Activated CD8-positive, alpha-beta memory T cell treated with anti-CD3 and anti-CD28 coated beads for 36 hours (primary cell): ENCODE data around the gene SLIT3. TPM values are rescaled to one million over a fixed set of nuclear protein-coding genes. Genes with fewer than 3 reads are reported as not detected.

Source experiments
- CTCF ChIA-PET: fragments of 350-600 bp; sonication (Branson Sonifier 250); formaldehyde crosslinking; loops from one replicate; lab custom pipeline; 2021; ENCODE audit warnings: antibody characterized with exemption; lab: Charles Lee
- POLR2A ChIA-PET: fragments of 350-600 bp; sonication (Branson Sonifier 250); formaldehyde crosslinking; loops from one replicate; lab custom pipeline; 2021; ENCODE audit warnings: antibody characterized with exemption; lab: Charles Lee
- total RNA-seq, 2 experiments: library from RNA; stranded (reverse); gene quantifications; one replicate each; pipeline ENCODE4 v1.2.3, GENCODE V29; 2021

Gene SLIT3
- total RNA-seq, 2 experiments from 2014 or later: 0.50 to 0.76 TPM

DNA sequence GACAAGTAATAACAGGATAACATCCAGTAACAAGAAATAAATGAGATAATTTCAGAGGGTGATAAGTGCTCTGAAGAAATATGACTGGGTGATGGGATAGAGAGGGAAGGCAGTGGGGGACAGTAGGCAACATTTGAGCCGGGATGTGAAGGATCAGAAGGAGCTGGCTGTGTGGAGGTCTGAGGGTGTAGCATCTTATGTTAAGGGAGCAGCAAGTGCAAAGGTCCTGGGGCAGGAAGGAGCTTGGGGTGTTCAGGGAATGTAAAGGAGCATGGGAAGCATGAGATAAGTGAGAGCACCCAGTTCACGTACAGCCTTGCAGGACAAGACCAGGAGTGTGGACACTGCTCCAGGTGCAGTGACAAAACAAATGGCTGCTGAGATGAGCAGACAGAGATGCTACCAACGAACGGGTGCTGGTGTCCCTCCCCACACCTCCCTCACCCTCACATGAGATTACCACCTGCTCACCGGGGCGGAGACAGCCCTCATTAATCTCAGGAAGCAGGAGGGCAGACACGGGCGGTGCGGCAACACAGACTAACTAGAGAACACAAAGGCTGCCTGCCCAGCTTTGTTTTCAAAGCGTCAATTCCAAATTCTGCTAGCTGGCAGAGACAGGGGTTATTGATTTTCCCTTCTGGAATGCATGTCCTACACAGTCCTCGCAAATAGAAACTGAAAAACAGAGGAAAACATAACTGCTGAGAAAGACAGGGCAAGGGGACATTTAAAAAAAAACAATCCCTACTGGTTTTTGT, 423.6 kb downstream of the SLIT3 start:
- CTCF ChIA-PET: interaction anchor here (0.7 kb wide), 1 partner anchor 1384 kb away, joined by 3 read pairs; no protein-coding TSS in a partner anchor
- POLR2A ChIA-PET: no interaction called here

DNA sequence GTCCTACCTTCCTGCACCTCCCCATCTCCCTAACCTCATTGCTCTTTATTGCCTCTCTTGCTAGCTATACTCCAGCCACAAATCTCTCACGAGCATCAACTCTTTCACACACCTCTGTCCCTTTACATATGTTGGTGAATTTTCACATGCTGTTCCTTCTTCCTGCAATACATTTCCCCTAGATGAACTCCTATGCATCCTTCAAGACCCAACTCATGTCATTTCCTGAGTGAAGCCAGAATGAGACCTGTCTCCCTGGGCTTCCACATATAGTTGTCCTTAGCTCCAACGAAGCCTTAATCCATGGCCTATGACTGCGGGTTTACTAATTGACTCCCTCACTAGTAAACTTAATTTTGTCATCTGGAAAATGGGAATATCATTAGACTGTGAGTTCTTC, 424.5 kb downstream of the SLIT3 start:
- CTCF ChIA-PET: no interaction called here

DNA sequence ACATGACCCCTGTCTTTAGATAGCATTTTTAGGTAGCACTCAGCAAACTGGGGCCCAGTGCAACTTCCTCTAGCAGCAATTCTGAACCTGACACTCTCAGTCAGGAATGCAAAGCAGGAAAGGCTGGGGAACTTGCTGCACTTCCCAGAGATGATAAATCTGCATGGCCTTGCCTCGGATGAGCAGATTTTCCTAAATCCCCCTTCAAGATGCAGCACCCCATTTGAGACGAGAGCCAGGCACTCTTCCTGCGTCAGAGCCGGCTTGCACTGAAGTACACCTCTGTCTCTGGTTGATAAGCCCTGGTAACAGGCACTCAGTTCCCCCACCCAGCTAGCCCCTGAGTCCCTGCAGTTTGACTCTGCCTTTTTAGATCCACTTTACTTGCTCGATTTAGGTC, 425.1 kb downstream of the SLIT3 start:
- CTCF ChIA-PET: no interaction called here
- POLR2A ChIA-PET: no interaction called here

More for the DNA sequence above, 424.5 kb downstream of the SLIT3 start:
- POLR2A ChIA-PET: no interaction called here

DNA sequence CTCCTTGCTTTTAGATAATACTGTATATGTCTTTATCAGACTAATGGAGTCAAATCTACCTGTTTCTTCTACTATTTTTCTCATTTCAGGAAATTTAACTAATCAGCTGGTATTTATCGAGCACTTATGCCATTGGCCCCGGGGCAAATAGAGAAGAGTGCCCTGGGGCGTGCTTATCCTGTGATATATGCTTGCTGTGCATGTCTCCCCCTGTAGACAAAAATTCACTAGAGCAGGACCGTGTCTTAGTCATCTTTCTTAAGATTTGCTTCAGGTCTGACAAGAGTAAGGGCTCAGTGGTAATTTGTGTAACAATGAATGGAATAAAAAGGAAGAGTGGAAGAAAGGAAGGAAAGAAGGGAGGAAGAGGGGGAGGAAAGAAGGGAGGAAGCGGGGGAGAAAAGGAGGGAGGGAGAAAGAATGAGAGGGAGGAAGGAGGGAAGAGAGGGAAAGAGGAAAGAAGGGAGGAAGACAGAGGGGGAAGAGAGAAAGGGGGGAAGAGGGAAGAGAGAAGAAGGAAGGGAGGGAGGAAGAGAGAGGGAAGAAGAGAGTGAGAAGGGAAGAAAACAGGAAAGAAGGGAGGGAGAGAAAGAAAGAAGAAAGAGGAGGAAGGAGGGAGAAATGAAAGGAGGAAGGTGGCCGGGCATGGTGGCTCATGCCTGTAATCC, 426.1 kb downstream of the SLIT3 start:
- ChIA-PET CTCF (no interaction called here), POLR2A (no interaction called here)

DNA sequence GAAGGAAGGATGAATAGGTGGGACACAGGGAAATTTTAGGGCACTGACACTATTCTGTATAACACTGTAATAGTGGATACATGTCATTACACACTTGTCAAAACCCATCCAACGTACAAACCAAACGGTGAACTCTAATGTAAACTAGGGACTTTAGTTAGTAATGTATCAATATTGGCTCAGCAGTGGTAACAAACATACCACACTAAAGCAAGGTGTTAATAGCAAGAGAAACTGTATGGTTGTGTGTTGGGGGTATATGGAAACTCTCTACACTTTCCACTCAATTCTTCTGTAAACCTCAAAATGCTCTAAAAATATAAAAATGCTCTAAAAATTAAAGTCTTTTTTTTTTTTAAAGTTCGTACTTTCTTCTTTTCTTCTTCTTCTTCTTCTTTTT, 428.7 kb downstream of the SLIT3 start:
- ChIA-PET CTCF (no interaction called here), POLR2A (no interaction called here)

DNA sequence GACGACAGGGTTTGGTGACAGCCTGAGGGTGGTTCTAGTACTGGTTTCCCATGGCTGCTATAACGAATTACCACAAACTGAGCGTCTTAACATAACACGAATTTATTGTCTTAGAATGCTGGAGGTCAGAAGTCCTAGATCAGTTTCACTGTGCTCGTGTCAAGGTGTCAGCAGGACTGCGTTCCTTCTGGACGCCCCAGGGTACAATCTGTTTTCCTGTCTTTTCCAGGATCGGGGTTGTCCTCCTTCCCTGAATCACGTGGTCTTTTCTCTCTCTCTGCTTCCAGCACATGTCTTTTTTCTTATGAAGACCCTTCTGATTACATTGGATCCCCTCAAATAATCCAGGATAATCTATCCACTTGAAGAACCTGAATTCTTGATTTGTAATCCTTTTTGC, 430.0 kb downstream of the SLIT3 start:
- ChIA-PET POLR2A (no interaction called here), CTCF (no interaction called here)

DNA sequence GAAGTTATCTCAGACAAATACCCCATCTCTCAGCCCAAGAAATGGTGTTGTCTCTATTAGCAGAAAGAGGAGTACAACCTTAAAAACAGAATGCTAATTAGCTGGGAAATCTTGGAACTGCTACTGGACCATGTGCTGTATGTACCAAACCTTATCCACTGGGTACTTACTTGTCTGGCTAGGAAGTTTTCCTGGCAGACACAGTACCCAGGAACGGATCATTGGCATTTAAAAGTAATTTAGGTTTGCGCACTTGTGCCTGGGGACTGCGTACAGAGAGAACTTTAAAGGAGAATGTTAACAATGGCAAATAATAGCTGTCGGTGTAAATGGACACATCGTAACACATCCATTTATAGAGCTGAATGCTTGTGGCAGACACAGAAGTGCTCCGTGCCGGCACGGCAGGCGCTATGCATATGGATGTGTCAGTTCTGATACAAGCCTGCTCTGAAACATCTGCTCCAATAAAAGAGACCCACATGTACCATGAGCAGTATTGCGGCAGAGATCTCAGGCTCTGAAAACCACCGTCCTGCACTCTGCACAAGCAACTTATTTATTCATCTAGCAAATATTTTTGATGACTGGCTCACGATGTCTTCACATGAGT, 431.2 kb downstream of the SLIT3 start:
- ChIA-PET POLR2A (no interaction called here), CTCF (no interaction called here)

DNA sequence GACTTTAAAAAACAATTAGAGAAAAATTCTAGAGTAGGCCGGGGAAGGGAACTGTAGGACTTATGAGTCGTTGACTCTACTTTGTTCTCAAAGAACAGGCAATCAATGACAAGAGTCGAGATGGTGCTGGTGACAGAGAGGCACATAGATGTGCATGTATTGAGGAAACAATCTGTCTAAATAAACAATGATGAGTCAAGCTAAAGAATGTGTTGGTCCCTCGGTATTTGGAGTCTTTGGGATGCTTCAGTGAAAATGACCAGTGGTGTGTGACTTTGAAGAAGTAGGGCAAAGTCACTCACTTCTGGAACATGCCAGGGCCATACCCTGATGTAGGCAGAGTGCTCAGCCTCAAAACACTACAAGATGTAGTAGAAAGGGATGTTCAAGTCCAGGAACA, 433.7 kb downstream of the SLIT3 start:
- ChIA-PET CTCF (no interaction called here), POLR2A (no interaction called here)

DNA sequence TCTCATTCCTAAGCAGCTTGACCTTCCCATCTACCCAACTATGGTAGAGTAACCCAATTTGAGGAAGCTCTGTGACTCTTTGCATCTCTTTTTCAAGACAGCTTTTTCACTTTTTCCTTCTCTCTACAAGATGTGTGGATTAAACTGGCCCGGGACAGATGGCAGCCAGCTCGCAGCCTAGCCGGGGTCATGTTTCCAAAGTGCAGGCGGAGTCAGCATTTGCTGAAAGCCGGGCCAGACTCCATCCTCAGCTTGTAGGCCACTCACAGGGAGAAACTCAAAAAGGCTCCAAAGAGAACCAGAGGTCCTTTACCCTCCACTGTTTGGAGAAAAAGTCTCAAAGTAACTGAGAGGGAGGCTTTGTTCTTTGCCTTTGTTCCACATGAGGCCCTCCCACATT, 435.0 kb downstream of the SLIT3 start:
- ChIA-PET CTCF (no interaction called here), POLR2A (no interaction called here)

DNA sequence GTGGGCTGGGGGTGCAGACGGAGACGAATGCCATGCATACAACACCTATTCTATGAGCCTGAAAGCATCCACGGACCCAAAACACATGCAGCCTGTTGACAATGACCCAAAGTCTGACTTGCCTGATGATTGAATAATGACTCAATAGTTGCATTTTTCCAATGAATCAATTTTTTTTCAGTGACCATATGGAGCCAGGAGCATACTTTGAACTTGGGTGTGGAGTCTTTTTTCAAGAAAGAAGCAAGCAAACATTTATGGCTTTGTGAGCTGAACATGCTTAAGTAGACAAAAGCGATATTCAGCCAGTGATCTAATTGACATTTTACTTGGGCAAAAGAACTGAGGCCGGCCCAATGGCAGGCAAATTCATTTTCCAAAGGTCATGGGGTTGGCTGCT, 437.9 kb downstream of the SLIT3 start:
- ChIA-PET CTCF (no interaction called here), POLR2A (no interaction called here)

DNA sequence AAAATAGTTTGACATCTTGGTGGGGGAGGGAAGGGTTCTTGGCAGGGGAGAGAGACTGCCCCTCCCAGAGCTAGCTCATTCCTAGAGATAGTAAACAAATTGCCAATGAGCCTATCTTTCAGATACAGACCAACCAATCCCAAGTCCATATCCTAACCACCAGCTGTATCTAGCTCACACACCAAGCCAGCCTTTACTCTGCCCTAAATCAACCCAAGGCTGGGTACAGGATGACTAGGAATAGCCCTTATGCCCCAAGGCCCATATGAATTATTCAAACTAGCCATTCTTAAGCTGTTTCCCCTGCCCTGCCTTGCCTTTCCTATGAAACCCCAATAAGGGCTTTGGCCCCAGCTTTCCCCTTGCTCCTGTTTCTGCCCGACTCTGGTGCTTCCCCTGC, 440.4 kb downstream of the SLIT3 start:
- ChIA-PET POLR2A (no interaction called here), CTCF (no interaction called here)

DNA sequence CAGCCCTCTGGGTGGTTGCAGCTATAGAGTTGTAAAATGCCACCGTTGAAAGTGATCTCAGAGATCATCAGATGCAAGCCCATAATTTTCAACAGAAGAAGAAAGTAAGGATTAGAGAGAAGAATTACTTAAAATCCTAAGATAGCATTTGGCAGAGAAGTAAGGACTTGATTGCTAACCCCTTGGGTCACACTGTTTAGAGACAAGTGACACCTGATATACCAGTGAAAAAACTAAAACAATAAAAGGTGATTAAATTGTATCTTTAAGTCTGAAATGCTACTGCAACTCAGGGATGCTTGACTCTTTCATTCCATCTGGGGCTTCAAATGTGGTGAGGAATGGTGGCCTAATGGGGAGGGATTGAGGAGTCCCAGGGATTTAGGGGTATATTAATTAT, 440.9 kb downstream of the SLIT3 start:
- ChIA-PET POLR2A (no interaction called here), CTCF (no interaction called here)

DNA sequence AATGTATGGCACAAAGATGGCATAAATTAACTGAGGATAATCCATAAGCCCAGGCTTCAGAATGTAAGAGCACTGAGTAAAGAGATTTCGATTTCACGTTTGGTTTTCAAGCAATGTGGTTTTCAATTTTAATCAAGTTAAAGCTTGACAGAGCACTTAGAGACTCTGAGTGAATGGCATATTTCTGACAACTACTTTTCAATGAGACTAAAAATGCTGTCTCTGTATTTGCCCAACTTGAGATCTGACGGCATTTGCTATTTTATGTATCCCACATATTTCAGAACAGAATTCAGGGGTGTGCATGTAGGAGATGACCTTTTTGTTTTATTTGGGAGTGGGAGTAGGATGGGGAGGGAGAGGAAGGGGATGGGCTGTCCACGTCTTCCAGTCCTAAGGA, 441.5 kb downstream of the SLIT3 start:
- POLR2A ChIA-PET: no interaction called here
- CTCF ChIA-PET: no interaction called here

DNA sequence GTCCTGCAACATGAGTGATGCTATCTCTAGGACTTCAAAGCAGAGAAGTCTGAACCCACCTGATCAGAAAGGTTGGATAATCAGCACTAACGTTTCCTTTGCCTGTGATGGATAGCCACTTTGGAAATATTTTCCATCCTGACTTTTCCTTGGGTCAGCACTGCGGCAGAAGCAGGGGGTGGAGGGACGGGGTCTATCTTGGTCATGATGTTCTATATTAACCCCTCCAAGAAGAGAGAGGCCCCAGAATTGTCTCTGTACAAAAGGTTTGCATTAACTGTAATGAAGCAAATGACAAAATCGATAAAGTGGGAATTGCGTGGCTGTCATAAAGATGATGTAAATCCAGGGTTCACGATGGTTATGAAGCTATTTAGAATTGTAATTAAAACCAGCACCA, 441.9 kb downstream of the SLIT3 start:
- ChIA-PET POLR2A (no interaction called here), CTCF (no interaction called here)

DNA sequence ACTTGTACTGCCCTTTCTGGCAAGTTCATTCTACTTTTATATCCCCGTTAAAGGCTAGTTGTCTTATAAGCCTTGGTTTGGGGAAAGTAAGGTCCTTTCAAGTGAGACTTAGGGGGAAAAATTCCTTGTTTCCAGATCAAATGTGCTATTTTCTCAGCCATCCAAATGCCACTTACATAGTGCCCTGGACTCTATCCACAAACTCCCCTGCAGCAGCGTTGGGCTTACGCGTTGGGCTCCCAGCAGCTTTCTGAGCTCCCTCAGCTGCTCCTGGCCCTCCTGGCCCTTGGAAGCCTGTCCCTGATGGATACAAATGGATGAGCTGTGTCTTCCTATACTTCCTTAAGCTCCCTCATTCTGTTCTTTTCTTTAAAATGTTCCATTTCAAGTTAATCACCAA, 442.6 kb downstream of the SLIT3 start:
- CTCF ChIA-PET: no interaction called here
- POLR2A ChIA-PET: no interaction called here

DNA sequence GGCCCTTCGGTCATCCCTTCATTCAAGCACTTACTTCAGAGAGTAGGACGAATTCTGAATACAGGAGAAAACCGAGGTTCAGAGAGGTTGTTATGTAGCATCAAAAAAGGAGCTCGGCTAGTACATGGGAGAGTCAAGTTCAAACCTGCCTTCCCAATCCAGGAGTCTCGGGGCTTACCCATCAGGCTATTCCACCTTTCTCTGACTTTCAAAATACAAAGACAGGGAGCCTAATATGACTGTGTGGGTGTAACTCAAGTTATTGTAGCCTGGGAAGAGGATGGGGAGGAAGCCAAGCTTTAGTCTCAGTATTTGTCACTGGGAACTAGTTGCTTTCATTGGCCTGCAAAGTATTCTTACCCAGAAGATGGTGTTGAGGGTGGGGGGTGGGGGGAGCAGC, 447.0 kb downstream of the SLIT3 start:
- ChIA-PET CTCF (no interaction called here), POLR2A (no interaction called here)

DNA sequence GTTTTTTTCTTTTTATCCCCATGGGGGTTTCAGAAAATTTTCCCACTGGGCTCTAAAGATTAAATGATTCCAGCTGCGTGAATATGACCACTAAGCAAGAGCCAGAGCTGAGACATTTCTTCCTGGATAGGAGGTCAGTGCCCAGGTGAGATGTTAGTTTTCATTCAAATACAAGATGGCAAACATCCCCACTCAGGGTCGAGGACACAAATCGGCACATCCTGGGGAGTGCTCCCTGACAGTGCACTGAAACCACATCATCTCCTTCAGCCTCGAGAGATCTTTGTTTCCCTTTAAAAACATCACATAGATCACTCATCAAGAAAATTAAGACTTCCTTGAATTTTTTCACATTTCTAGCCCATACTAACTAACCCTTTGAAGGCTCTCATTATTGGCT, 448.6 kb downstream of the SLIT3 start:
- ChIA-PET POLR2A (no interaction called here), CTCF (no interaction called here)

DNA sequence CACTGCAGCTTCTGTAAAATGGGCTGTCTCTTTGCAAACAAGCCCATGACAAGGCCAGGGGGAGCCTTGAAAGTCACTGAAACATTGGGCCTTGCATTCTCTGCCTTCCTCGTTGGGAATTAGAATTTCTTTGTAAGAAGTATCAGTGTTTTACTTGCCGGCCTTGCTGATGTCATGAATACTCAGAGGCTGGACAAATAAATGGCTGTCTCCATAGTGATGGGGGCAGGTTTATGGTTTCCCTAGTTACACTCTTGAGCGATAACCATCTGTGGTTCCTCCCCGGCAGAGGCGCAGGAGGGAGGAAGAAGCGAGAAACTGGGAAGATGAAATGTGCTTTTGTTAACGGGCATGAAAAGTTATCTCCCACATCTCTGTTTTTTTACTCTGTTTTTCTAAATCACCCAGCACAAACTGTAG, 449.0 kb downstream of the SLIT3 start:
- POLR2A ChIA-PET: no interaction called here
- CTCF ChIA-PET: no interaction called here

DNA sequence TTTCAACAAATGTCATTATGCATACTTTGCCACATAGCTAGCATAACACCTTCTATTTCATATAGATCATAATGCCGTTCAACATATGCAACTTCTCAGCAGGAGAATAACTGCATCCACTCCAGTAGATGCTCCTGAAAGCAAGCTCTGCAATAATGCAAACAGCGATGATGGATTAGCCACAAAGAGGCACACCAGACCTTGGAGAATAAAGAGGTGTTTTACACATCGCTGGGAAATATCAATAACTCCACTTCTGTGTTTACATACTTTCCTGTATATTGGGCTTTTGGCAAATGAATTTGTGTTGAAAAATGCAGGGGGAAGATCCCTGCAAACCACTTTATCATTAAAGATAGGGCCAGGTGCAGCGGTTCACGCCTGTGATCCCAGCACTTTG, 450.3 kb downstream of the SLIT3 start:
- POLR2A ChIA-PET: no interaction called here
- CTCF ChIA-PET: no interaction called here

DNA sequence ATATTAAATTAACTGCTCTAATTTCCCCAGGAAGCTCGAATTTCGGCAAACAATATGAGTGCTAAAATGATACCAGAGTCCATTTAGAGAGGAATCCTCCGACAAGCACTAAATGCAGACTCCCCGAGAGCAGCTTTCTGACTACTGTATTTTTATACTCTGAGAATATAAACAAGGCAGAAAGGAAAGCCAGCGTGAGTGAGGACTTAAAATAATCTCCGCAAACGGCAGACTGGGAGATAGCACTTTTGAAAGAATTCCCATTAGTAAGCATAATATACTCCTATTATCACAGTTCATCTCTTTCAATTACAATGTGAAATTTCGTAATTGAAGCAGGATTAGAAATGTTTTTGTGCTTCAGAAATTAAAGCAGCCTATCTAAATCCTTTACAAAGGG, 452.4 kb downstream of the SLIT3 start:
- CTCF ChIA-PET: no interaction called here
- POLR2A ChIA-PET: no interaction called here

DNA sequence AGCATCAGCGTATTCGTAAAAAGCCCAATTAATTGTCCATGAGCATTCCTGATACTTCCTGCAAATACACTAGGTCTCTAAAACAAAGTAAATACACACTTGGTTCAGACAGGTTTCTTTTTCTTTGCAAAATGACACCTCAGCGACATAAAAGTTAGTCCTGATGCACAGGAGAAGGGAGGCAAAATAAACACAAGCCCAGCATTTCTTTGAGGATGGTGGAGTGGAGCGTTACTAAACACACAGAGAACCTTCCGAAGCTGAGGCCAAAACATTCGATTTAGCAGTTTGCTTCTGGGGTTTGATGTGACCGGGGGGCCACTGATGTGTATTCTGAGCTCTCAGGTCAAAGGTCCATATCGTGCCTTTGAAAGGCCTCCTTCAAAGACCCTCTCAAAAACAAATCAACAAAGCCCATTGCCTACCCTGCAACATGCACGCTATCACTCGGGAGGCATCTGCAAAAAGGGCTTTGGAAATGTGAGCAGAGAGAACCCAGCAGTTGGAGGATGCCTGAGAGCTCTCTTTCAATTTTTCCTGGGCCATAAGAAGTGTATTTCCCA, 453.3 kb downstream of the SLIT3 start:
- ChIA-PET POLR2A (no interaction called here), CTCF (interaction anchor here (0.5 kb wide), 1 partner anchor 124 kb away, joined by 3 read pairs; no protein-coding TSS in a partner anchor)
